Effector memory CD8-positive, alpha-beta T cell (primary cell): ENCODE results near the gene ZBTB7B.

Experiments
- ATAC-seq: fragments of 150-1000 bp; cut with Tn5 transposase; replicated peaks from 2 replicates; pipeline ENCODE4 v1.10.0; 2021; ENCODE audit warnings: mild to moderate bottlenecking, moderate library complexity
- DNase-seq, 3 experiments: peaks; one replicate each; pipeline ENCODE4 v3.0.0; 2021
- H3K27ac Mint-ChIP-seq, 2 donors: one replicate each; pipeline ENCODE4 v1.8.0; 2022; ENCODE audit warnings: mild to moderate bottlenecking in 2 of 2, mixed read lengths in 2 of 2, moderate library complexity in 2 of 2
- H3K27me3 Mint-ChIP-seq, 2 donors: one replicate each; pipeline ENCODE4 v1.8.0; 2022; ENCODE audit warnings: mixed read lengths in 2 of 2
- H3K36me3 Mint-ChIP-seq: one replicate; pipeline ENCODE4 v1.8.0; 2022; ENCODE audit warnings: mild to moderate bottlenecking, moderate library complexity, mixed read lengths; ENCODE audit not compliant: insufficient read depth
- H3K4me1 Mint-ChIP-seq, 2 donors: one replicate each; pipeline ENCODE4 v1.8.0; 2022; ENCODE audit warnings: low read depth in 2 of 2, mixed read lengths in 2 of 2
- H3K4me3 Mint-ChIP-seq, 2 donors: one replicate each; pipeline ENCODE4 v1.8.0; 2022; ENCODE audit warnings: mild to moderate bottlenecking in 2 of 2, mixed read lengths in 2 of 2, moderate library complexity in 2 of 2
- H3K9me3 Mint-ChIP-seq, 2 donors: one replicate each; pipeline ENCODE4 v1.8.0; 2022; ENCODE audit warnings: mixed read lengths in 2 of 2

Gene ZBTB7B

DNA sequence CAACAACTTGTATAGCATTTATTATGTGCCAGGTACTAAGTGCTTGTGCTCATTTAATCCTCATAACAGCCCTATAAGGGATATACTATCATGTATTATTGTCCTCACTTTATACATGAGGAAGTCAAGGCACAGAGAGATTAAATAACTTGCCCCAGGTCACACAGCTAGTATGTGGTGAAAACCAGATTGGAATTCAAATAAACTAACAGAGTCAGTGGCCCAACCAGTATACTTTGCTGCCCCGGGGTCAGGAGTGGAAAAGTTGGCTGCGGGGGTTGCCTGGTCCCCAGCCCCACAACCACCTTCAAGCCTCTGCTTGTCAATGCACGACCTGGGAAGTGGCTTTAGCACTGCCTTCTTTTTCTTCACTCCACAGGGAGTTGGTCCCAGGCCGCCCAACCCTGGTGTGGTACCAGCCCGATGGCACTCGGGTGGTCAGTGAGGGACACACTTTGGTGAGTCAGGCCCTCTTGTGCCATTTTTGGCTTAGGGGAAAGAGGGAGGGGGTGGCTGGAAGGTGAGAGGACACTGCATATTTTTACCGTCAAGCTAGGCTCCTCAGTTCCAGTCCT lies 51.0 kb downstream of the ZBTB7B start:
- DNase-seq (no peak), ATAC-seq (no peak)
- H3K9me3 Mint-ChIP-seq = no peaks in the 10 kb centered on the region
- H3K27me3 Mint-ChIP-seq = no peaks in the 10 kb centered on the region
- peaks cover 22 to 28% of the 10 kb centered on the region in 2 donors for H3K4me1 Mint-ChIP-seq
- peak overlapping the region in 1 of 2 donors; percentile 77 for H3K27ac Mint-ChIP-seq
- peaks cover 9% of the 10 kb centered on the region for H3K36me3 Mint-ChIP-seq
- peak overlapping the region; percentile 61 to 86 for H3K4me3 Mint-ChIP-seq

DNA sequence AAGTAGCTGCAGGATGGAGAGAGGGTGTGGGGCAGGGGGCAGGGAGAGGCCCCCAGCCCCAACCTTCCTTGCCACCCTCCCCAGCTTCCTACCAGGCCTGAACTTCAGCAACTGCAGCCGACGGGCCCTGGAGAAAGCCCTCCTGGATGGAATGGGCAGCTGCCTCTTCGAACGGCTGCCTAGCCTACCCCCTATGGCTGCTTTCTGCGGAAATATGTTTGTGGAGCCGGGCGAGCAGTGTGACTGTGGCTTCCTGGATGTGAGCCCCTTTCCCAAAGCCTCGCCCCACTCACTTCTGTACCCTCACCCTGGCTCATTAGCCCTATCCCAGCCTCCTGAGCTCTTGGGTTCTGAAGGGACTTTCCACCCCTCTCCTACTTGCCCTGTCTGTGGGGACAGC lies 54.5 kb downstream of the ZBTB7B start:
- H3K27me3 Mint-ChIP-seq = no peaks in the 10 kb centered on the region
- DNase-seq (no peak), ATAC-seq (no peak)
- H3K4me3 Mint-ChIP-seq = no peak overlapping the region
- H3K27ac Mint-ChIP-seq = no peak overlapping the region
- peaks cover 13% of the 10 kb centered on the region for H3K36me3 Mint-ChIP-seq
- peaks cover 19% of the 10 kb centered on the region in 2 donors for H3K4me1 Mint-ChIP-seq
- H3K9me3 Mint-ChIP-seq = no peaks in the 10 kb centered on the region

DNA sequence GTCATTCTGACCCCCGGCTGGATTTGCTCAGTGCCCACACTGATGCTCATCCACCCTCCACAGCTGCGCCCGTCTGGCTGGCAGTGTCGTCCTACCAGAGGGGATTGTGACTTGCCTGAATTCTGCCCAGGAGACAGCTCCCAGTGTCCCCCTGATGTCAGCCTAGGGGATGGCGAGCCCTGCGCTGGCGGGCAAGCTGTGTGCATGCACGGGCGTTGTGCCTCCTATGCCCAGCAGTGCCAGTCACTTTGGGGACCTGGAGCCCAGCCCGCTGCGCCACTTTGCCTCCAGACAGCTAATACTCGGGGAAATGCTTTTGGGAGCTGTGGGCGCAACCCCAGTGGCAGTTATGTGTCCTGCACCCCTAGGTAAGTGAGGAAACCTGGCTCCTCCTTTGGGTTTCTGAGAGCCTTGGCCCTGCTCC lies 55.2 kb downstream of the ZBTB7B start:
- Mint-ChIP-seq H3K27me3 (no peaks in the 10 kb centered on the region), H3K36me3 (peaks cover 12% of the 10 kb centered on the region), H3K4me1 (peaks cover 12 to 16% of the 10 kb centered on the region in 2 donors), H3K9me3 (no peaks in the 10 kb centered on the region), H3K4me3 (no peak overlapping the region), H3K27ac (no peak overlapping the region)
- DNase-seq (no peak), ATAC-seq (no peak)

DNA sequence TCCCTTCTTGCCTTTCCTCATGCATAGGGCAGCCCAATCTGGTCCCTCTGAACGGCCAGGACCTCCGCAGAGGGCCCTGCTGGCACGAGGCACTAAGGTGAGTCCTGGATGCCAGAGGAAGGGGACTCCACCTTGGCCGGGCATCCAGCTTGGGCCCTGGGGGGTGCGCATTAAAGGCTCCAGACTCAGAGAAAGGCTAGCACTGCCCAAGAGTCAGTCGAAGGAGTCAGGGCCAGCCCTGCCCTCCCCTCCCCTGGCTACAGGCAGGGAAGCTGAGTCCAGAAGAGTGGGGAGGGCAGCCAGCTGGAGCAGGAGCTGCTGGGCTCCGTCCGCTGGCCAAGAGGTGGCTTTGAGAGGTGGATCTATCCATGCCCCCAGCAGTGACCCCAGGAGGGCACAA lies 58.1 kb downstream of the ZBTB7B start:
- H3K4me1 Mint-ChIP-seq = peaks cover 22 to 26% of the 10 kb centered on the region in 2 donors
- H3K4me3 Mint-ChIP-seq = no peak overlapping the region
- no peak overlapping the region for H3K27ac Mint-ChIP-seq
- H3K9me3 Mint-ChIP-seq = no peaks in the 10 kb centered on the region
- no peak for ATAC-seq
- no peak for DNase-seq
- H3K27me3 Mint-ChIP-seq = no peaks in the 10 kb centered on the region
- peaks cover 18% of the 10 kb centered on the region for H3K36me3 Mint-ChIP-seq

DNA sequence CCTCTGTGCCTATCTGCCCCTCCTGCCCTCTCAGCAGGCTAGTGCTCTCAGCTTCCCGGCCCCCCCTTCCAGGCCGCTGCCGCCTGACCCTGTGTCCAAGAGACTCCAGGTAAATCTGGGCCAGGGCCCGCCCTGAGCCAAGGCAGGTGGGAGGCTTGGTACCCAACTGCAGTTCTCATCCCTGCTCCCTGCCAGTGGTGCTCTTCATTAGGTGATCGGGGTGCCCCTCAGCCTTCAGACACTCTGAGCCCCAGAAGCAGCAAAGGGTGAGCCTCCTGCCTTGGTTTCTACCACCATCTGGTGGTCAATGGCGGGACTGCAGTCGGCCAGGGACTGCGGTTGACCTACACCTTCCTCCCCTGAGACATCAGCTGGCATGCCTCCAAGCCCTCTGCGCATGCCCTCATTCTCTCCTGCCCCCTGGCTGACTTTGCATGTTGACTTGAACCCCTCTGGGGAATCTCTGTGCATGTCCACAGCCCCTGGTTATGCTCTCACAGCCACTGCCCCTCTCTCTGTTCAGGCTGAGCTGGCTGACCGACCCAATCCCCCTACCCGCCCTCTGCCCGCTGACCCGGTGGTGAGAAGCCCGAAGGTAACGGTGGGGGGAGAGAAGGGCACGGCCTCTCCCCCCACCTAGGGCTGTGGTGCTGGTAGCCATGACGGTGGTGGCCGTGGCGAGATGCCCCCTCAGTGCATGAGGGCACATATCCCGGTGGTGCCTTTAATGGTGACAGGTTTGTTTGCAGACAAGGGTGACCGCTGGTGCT lies 59.0 kb downstream of the ZBTB7B start:
- H3K4me3 Mint-ChIP-seq = peak overlapping the region in 1 of 2 donors; percentile 12
- no peaks in the 10 kb centered on the region for H3K27me3 Mint-ChIP-seq
- no peaks in the 10 kb centered on the region for H3K9me3 Mint-ChIP-seq
- peaks cover 16% of the 10 kb centered on the region for H3K36me3 Mint-ChIP-seq
- ATAC-seq = peak; percentile 63
- H3K4me1 Mint-ChIP-seq = peaks cover 24 to 32% of the 10 kb centered on the region in 2 donors
- no peak overlapping the region for H3K27ac Mint-ChIP-seq
- peak; percentile 97 to 98 (median 98) for DNase-seq

DNA sequence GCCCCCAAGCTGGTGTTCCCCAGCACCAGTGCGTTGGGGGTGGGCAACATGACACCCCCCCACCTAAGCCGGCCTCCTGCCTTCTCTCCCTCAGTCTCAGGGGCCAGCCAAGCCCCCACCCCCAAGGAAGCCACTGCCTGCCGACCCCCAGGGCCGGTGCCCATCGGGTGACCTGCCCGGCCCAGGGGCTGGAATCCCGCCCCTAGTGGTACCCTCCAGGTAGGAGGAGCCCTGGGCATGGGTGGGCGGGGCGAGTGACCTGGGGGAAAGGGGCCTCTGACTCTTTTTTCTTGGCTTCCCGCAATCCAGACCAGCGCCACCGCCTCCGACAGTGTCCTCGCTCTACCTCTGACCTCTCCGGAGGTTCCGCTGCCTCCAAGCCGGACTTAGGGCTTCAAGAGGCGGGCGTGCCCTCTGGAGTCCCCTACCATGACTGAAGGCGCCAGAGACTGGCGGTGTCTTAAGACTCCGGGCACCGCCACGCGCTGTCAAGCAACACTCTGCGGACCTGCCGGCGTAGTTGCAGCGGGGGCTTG lies 59.6 kb downstream of the ZBTB7B start:
- Mint-ChIP-seq H3K4me1 (peaks cover 24 to 35% of the 10 kb centered on the region in 2 donors), H3K27ac (no peak overlapping the region), H3K27me3 (no peaks in the 10 kb centered on the region), H3K36me3 (peaks cover 23% of the 10 kb centered on the region), H3K9me3 (no peaks in the 10 kb centered on the region), H3K4me3 (peak overlapping the region; percentile 87)
- DNase-seq (no peak), ATAC-seq (no peak)

DNA sequence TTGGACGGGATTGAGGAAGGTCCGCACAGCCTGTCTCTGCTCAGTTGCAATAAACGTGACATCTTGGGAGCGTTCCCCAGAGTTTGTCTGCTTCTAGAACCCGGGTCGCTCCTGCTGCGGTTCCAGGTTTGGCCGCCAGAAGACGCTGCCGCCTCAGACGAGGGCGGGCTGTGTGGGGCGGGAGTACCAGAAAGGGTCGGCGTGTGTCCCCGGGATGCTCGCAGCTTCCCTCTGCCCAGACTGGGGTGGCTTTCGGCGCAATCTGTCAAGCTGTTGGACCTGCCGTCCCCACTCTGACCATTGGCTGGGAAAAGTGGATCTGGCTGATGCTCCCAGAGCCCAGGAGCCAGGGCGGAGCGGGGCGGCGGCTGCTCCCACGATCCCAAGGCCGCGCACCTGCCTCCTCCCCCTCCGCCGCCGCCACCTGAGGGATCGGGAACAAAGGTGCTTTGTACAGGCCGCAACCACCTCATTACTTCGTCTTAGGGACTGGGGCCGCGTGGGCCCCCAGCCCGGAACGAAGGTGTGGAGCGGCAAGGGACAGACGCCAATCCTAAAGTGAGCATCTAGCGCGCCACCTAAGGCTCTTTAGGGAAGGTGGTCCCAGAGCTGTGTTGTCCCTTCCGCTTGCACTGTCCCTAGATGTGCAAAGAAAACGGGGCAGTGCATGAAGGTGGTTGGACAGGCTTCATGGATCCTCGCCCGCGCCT lies 60.3 kb downstream of the ZBTB7B start:
- Mint-ChIP-seq H3K4me3 (peak overlapping the region; percentile 87), H3K27me3 (no peaks in the 10 kb centered on the region), H3K9me3 (no peaks in the 10 kb centered on the region), H3K27ac (peak overlapping the region; percentile 26 to 66), H3K36me3 (peaks cover 21% of the 10 kb centered on the region), H3K4me1 (peaks cover 24 to 35% of the 10 kb centered on the region in 2 donors)
- peak; percentile 60 to 71 (median 60) for DNase-seq
- peak; percentile 28 for ATAC-seq

DNA sequence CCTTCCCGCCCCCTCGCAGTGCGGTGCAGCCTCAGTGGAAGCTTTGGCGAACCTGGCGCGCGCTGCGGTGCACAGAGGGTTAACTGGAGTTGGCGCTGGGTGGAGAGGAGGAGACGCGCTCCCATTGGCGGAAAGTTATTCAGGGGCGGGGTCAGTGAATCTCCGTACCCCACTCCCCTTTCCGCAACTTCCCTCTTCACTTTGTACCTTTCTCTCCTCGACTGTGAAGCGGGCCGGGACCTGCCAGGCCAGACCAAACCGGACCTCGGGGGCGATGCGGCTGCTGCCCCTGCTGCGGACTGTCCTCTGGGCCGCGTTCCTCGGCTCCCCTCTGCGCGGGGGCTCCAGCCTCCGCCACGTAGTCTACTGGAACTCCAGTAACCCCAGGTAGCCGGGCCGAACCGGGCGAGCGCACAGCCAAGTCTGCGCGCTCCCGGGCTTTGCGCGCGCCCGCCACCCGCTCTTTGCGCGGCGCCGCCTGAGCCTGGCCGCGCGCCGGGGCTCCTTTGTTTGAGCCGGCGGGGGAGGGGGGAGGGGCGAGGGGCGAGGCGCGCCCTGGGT lies 61.0 kb downstream of the ZBTB7B start, which contains the start of gene EFNA4:
EFNA4 (plus strand) TSS at position 191 of the 561 bp plus-strand sequence; CDS start at position 275, 84 bp downstream.
- no peaks in the 10 kb centered on the region for H3K27me3 Mint-ChIP-seq
- H3K9me3 Mint-ChIP-seq = no peaks in the 10 kb centered on the region
- peak within 1 kb of the TSS; percentile 26 to 66 for H3K27ac Mint-ChIP-seq
- H3K4me3 Mint-ChIP-seq = peak within 1 kb of the TSS; percentile 87
- ATAC-seq (peak; percentile 78), DNase-seq (peak; percentile 73 to 78 (median 75))
- H3K36me3 Mint-ChIP-seq = peaks cover 21% of the 10 kb centered on the region
- H3K4me1 Mint-ChIP-seq = peaks cover 24 to 35% of the 10 kb centered on the region in 2 donors

DNA sequence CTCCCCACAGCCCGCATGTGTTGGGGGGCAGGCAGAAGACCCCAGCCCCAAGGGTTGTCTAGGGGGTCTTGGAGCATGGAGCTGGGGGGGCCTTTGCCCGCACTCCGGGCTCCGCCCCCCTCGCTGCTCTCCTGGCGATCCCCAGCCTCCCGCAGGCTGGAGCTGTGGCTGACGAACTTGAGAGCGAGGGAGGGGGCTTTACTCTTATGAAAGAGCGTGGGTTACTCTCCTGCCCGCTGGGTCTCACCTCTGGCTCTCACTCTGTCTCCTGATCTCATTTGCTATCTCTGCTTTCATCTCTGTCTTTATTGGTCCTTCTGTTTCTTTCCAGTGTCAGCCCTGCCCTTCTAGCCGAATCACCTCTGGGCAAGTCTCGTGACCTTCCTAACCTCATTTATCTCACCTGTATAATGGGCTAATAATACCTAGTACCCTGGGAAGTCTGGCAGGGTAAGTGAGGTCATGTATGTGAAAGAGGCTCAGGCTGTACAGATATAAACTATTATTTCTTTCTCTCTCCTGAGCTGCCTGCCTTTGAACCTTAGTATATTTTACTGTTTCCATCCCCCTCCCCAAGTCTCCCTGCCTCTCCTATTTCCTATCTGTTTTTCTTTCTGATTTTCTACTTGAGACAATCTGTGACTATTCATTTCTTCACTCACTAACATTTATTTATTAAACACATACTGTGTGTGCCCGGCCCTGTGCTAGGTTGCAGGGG lies 61.7 kb downstream of the ZBTB7B start:
- ATAC-seq = peak; percentile 45
- H3K9me3 Mint-ChIP-seq = no peaks in the 10 kb centered on the region
- H3K4me1 Mint-ChIP-seq = peaks cover 24 to 35% of the 10 kb centered on the region in 2 donors

DNA sequence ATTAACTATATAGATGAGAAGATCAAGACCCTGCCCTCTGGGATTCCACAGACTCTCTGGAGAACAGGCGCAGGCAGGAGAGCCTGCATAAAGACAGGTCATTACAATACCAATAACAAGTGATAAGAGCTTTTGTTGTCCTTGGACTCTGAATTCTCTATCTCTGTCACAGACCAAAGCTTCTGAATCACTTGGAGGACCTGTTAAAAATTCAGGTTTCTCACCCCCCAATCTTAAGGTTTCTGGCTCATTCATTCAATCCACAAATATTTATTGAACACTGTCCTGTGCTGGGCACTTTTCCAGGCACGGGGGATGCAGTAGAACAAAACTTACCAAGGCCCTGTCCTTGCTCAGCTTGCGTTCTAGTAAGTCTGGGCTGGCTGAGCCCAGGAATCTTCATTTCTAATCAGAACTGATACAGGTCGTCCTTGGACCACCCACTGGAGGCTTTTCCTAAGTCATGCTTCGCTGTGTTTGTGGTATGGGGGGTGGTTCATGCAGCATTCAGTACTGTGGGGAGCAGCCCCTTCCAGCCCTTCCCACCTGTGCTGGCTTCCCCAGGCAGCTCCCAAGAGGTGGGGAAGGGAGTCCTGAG lies 62.3 kb downstream of the ZBTB7B start:
- H3K9me3 Mint-ChIP-seq = no peaks in the 10 kb centered on the region
- H3K36me3 Mint-ChIP-seq = peaks cover 21% of the 10 kb centered on the region
- no peak for DNase-seq
- no peaks in the 10 kb centered on the region for H3K27me3 Mint-ChIP-seq
- peak overlapping the region; percentile 87 for H3K4me3 Mint-ChIP-seq
- peaks cover 24 to 35% of the 10 kb centered on the region in 2 donors for H3K4me1 Mint-ChIP-seq
- peak overlapping the region in 1 of 2 donors; percentile 50 for H3K27ac Mint-ChIP-seq
- ATAC-seq = no peak

More for the DNA sequence above, 61.7 kb downstream of the ZBTB7B start:
- Mint-ChIP-seq H3K36me3 (peaks cover 21% of the 10 kb centered on the region), H3K4me3 (peak overlapping the region; percentile 87), H3K27ac (peak overlapping the region; percentile 1 to 50), H3K27me3 (no peaks in the 10 kb centered on the region)
- DNase-seq = no peak

DNA sequence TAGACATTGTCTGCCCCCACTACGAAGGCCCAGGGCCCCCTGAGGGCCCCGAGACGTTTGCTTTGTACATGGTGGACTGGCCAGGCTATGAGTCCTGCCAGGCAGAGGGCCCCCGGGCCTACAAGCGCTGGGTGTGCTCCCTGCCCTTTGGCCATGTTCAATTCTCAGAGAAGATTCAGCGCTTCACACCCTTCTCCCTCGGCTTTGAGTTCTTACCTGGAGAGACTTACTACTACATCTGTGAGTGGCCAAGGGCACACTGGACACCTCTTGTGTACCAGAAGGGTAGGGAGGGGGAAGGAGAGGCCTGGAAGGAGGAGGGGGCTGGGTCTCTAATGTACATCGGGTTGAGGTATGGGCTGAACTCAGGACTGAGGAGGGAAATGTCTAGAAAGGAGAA lies 64.2 kb downstream of the ZBTB7B start:
- DNase-seq (no peak), ATAC-seq (no peak)
- Mint-ChIP-seq H3K27ac (no peak overlapping the region), H3K36me3 (peaks cover 20% of the 10 kb centered on the region), H3K4me3 (no peak overlapping the region), H3K9me3 (no peaks in the 10 kb centered on the region), H3K27me3 (no peaks in the 10 kb centered on the region), H3K4me1 (peaks cover 23 to 33% of the 10 kb centered on the region in 2 donors)
